Limb (tissue), 2 donors: ENCODE data around the gene EPHB1.
A peak's percentile ranks its signal among the peaks of the same experiment; 100 is the strongest.

Experiments used
- DNase-seq, 2 donors: peaks; one replicate each; pipeline ENCODE4 v3.0.0-alpha.2; 2016; ENCODE audit errors: extremely low spot score in 2 of 2

EPHB1 gene

DNA sequence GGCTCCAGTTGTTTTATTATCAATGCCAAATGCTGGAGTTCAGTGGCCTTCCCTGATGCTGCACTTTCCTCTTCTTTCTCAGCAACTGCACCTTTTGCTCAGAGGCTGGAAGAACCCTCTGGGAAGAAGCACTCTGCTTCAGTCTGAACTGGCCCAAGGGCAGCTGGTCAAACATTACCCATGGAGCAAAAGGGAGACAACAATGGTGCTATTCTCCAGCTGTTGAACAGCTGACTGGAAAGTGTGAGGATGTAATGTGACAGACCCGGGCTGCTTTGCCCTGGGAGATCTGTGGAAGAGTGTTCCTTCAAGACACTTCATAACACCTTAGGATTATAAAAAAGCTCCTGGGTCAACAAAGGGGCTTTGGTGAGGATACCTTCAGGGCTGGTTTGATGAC lies 84.9 kb downstream of the EPHB1 start:
- no peak for DNase-seq

DNA sequence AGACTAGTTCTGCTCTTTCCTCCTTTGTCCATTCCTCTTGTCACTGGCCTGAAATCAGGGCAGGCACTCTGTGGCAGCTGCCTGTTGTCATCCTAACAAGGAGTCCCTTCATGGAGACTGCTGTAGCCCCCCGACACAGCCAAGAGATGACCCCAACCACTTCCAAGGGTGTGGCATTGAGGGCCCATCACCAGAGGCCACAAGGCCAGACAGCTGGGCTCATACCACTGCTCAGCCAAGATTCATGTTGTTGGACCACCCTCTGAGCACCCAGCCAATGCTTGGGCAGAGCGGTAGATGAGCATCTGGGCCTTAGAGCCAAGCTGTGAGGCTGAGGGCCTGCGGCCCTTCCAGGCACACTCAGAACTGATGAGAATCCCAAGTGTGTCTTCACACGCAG lies 85.4 kb downstream of the EPHB1 start:
- no peak for DNase-seq

DNA sequence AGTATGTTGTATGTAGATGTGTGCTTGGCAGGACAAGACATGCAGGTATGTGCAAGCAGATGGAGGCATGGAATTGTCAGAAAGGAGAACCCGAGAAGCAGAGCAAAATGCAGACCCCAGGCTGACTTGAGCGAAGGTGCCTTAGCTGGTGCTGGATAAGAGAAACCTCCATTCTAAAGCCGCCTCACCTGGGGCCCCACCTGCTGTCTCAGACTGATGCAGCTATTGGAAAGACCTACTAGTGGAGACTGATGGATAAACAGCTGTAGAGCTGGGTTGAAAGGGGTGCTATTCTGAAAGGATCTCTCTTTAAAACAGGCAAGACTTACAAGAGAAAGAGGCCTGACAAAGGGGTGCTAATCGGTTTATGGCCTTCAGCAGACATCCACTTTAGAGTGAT lies 86.2 kb downstream of the EPHB1 start:
- DNase-seq, result no peak

DNA sequence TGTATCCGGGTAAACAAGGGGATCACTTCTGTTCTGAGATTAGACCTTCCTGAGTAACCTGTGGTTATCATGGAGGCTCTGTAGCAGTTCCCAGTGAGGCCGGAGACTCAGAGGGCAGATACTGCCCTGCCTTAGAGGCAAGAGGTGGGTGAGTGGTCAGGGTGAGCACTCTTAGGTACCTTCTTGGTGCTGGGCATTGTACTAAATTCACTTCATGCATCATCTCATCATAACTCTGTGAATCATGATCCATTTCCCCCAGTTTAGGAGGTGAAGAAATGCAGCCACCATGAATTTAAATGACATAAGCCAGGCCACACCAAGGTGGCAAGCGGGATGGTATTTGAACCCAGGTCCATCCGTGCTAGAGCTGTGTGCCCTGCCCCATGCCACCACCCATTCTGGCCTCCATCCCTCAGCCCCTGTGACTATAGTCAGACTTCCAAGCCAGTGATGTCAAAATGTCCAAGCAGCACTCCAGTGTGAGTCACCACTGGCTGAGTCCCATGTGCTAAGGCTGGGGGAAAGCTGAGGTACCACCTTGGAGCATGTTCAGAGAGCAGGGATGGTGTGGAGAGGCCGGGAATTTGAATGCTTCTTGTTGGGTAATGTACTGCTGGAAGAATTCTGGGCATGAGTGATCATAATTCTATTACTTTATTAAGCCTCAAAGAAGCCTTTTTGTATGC lies 88.8 kb downstream of the EPHB1 start:
- no peak for DNase-seq

DNA sequence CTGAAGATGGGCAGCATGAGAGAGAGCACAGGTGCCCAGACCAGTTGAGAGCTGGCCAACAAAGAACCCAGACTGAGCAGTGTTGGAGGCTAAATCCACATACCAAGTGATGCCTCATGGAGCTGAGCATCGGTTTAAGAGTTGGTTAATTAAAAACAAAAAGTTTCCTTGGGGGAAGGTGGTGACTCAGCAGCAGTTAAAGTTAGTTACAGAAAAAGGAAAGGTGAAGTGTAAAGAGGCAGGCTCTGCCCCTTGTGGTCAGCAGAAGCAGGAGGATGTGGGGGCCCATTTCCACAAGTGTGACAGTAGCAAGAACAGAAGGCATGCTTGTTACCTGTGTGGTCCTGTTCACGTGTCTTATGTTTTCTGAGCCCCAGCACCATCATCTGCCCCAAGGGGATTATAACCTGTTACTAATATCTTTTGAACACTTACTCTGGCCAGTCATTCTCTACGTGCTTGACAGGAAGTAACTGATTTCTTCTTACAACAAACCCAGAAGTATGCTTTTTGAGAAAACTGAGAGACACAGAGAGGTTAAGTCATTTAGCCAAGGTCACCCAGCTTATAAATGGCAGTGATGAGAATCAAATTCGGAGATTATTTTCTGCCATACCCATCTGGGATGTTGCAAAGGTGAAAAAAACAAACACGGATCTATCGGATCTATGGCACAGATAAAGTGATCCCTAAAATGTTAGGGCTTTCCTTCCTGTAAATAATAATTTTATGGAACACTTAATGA lies 91.0 kb downstream of the EPHB1 start:
- no peak for DNase-seq

DNA sequence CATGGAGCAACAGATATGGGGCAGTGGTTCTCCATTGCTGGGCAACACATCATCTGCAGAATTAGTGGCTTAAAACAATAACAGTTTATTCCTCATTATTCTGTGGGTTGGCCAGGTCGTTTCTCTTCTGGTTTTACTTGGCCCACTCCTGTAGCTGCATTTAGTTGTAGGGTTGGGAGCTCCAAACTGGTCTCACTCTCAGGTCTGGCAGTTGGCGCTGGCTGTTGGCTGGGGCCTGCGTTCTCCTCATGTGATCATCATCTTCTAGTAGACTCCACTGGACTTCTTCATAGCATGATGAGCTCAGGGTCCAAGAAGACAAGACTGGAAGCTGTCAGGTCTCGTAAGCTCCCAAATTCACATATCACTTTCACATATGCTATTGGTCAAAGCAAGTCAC lies 91.9 kb downstream of the EPHB1 start:
- no peak for DNase-seq

DNA sequence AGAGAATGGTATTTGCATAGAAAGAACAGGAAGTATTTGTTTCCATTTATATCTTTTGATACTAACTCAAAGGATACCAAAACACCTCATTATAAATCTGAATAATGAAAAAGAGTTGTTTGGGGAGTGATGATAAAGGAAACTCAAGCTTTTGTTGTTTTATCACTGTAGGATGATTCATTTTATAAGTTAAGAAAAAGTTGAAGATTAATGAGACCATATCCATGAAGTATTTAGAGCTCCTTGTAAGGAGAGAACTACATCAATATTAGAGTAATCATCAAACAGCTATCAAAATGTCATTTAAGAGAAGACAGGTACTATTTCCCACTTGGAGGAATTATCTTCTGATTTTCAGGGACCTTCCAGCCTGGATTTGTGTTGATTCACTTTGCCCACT lies 92.5 kb downstream of the EPHB1 start:
- DNase-seq, result no peak

DNA sequence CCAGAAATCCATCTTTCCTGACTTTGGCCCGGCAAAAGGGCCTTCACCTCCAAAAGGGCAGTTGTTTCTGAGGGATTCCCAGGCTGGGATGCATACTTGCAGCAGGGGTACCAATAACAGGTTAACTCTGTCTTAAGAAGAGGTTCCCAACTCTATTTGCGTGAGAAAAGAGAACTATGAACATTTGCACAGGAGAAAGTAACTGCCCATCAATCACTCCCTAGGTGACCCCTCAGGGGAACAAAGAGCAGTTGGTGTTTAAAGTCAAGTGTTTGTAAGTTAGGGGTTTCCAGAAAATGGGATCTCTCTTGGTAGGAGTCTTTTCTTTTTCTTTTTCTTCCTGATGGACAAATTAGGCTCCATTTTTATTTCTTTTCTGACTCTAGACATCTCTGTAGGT lies 97.3 kb downstream of the EPHB1 start:
- no peak for DNase-seq

DNA sequence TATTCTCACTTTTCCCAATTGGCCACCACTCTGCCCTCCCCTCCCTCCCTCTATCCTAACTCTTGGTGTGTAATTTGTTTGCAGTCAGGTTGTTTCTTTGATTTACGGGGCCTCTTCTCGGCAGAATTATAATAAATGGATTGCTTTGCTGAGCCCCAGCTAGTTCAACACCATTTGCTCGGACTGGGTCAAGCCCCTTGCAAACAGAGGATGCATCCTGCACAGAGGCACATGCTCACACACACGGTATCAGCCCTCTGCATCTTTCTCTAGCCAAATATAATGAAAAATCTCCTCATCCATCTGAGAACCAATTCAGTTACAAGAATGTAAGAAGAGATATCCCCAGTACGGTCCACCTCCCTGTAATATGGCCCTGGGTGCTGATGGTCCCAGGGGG lies 97.7 kb downstream of the EPHB1 start:
- DNase-seq, result no peak

DNA sequence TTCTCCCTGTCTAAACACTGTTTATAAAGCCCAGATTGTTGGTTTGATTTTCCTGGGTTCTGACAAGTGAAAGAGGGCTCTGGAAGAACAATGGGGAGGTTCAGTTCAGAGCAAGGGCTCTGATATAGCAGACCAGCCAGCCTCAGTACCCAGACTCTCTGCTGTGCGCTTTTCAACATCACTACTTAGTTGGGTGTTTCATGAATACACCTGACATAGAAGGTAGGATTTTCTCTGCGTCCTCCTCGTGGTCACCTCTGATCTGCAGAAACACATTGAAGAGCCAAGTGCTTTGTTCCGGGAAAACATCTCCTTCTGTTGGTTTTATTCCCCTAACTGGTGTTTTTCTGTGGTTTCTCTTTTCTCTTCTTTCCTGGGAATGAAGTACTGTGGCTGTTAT lies 99.5 kb downstream of the EPHB1 start:
- no peak for DNase-seq

DNA sequence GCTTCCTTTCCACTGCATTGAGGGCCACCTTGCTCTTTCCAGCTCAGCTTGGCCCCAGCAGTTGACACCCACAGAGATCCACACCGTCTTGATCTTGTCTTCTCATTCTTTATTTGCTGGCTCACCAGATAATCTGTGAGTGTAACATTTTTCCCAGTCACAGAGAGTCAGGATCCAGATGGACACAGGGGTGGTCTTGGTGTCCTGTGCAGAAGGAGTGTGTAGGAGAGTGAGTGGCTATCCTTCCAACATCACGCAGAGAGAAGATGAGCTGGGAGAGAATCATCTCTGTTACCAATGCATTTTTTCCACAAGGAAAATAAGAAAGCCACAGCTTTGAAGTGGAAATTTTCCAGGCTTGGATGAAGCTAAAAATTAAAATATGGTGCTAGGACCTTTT lies 100.1 kb downstream of the EPHB1 start:
- DNase-seq, result no peak

DNA sequence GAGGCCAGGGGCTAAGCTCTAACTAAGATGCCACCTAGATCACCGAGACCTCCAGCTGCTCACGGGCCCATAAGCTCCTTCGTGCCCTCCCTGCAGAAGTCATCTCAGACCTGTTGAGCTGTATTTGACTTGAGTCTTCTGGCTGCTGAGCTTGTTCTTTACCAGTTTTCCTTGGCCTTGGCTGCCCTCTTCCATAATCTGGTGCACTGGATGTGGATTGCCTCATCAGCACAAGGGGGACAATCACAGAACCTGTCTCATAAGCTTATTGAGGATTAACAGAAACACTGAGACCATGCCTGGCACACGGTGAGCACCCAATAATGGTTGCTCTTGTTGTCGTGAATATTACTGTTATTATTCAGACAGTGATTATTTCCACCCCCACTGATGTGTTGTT lies 101.1 kb downstream of the EPHB1 start:
- DNase-seq, result no peak

DNA sequence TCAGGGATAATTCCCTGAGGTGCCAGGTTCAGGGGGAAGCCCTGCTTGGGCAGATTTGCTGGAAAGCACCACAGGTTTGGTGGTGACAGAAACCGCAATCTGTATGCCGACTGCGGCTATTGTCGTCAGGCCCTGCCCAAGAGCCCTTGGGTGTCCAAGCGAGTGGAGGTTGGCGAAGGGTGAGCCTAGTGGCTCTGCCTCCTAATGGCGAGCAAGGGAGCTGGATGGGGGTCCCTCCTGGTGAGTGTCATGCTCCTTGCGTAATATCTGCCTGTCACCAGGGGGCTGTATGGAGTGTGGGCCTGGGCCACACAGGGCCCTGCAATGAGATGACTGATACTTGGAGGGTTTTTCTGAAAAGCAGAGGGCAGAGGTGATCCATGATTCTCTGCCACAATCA lies 101.6 kb downstream of the EPHB1 start:
- no peak for DNase-seq

DNA sequence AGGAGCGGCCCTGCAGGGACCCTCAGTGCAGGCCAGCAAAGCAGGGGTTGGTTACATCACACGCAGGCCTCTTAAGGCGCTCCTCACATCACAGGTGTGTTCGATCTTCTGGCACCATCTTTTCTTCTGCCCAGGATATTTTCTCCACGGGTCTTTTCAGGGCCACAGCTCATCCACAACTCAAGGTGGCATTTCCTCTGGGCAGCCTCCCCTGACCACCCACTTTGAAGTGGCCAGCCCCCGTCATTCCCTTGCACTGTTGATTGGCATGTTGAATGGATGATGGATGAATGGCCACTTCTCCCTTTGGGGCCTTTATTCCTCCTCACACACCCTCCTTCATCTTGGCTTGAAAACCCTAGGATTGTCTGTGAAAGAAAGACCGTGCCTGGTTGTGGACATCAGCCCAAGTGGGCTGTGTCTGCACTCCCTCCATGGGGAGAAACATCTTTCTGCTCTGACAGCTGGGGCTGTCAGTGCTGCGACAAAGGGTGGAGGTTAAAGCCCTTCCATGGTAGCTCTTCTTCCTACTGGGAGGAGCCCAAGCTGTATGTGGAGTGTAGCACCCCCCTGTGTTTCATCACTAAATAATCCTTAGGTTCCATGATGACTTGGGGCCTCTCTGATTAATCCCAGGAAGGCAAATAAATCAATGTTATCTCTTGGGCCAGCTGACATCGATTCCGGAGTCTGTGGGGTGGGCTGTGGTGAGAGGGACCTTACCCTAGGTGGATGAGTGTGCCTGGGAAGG lies 102.5 kb downstream of the EPHB1 start:
- no peak for DNase-seq

DNA sequence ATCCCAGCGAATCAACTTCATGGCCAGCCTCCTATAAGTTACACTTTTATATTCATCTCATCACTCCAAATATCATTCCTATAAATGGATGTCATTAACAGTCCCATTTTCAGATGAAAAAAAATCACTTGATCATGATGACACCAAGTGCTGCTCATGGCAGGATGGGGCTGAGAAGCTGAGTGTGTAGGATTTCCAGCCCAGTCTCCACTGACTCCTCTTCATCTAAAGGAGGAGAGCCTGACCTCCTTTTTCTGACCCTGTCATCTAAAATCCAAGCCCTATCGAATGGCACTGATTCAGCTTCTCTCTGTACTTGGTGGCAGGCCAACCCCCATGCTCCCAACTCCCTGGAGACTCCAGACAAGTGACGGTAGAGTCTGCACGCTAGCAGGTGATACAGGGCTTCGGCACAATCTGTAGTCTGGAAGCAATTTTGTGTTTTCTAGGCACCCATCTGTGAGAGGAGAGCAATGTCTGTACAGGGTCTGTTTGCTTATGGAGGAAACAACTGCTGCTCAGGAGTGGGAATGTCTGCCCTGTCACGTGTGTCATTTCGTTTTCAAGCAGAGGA lies 103.2 kb downstream of the EPHB1 start:
- DNase-seq, result no peak

DNA sequence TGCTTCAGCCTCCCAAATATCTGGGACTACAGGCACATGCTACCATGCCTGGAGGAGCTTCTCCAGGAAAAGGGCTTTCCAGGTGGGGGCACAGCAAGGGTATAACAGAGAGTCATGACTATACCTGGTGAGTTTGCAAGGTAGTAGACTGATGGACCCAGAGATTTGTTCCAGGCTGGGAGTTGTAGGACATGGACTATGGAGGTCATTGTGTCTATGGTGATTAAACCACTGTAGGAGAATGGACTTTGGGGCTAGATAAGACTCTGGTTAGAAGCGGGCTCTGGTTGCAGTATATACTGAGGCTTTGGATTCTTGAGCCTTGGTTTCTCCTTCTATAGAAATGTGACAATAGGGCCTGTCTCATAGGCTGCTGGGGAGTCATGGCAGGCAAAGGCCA lies 104.7 kb downstream of the EPHB1 start:
- DNase-seq, result no peak

DNA sequence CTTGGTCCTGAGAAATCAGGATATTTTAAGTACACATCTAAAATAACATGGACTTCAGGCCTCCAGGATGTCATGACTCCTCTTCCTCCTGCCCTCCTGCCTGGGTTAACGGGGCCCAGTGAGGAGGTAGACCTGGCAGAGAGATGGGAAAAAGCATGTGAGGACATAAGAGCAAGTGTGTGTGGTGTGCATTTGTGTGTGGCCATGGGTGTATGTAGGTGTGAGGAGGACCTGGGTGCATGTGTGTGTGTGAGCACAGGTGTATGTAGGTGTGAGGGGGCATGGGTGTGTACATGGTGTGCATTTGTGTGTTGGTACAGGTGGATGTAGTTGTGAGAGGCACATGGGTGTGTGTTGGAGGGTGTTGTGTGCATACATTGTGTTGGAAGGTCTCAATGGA lies 105.4 kb downstream of the EPHB1 start:
- no peak for DNase-seq

DNA sequence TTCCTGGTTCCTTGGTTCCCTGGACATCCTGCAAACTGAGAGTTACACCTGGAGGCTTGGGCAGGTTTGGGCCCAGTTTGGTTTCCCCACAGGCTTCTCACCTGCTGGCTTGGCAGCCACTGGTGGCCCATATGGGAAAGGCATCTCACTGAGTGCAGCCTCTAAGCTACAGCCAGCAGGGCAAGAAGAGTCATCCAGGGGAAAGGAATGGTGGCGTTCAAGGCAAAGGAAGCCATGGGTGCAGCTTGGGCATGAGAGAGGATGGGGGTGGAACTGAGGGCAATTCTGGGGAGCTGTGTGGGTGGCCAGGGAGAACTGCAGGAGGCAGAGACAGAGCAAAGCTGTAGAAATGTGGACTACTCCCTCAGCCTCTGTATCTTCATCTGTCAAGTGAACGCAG lies 106.4 kb downstream of the EPHB1 start:
- no peak for DNase-seq

DNA sequence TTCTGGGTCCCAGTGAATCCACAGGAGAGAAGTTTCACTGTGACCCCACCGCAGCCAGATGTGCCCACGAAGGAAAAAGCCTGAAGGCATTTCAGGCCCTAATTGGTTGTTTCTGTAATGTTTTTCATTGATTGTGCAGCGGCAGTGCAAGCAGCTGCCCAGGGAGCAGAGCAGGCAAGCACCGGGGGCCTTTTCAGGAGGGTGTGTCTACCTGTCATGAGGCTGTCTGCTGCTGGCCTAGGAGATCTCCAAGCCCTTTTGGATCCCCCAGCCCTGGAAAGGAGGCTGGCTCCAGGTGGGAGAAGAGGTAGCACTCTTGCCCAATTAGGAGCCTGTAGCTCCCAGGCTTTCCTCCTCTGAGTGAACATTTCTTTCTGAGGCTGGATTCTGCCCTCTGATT lies 108.8 kb downstream of the EPHB1 start:
- no peak for DNase-seq

DNA sequence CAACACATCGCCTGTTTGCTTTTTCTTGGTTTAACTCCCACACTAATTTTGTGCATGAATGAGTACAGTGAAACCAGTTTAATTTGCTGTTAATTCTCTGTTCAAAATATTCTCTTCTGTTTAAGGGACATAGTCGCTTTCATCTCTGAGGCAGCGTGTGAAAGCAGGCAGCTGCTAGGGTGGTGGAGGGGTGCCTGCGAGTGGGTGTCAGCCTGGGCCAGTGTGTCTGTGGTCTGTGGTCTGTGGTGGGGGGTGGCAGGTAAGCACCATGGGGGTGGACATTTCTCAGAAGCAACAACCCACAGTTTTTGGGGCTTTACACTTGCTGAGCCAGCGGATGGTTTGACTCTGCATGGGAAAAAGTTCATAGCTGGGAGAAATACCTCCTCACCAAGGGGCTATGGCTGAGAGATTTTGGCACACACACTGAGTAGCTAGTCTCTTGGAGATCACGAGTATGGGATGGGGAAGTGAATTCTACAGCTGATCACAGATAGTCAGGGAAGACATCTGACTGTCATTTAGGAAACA lies 109.2 kb downstream of the EPHB1 start:
- no peak for DNase-seq

DNA sequence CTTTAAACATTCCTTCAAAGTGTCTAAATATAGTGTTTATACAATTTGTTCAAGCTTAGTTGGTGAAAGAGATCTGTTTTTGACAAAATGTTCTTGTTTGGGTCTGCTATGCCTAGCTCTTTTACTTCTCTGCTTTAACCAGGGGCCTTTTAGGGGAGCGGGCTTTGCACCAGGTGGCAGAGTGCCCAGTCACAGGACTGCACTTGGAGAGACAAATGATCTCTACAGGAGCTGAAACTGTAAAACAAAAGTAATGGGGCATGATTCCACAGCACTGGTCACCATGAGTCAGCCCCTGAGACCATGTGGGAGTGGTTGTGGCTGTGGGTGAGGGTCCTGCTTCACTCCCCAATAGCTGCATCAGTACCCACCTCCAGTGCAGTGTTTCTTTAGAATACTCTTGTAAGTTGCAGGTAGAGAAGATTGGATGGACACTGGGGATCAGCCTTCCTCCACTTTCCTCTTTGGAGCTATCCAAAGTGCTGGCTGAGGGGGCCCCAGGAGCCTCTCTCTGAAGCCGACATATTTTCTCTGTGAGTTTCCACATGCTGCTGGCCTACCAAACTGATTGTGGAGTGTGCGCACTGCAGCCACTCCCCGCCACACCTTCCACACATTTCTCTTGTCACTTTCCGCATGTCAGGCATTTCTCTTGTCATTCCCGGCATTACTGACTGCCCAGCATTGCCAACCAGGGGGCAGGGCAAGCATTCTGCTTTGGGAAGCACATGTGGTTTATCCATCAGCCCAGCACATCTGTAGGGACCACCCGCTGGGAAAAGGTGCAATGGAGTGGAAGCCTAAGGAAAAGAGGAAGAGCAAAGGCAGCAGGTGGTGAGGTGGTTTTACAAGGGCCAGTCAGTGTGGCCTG lies 110.0 kb downstream of the EPHB1 start:
- peak; percentile 3 to 64 for DNase-seq
